Measurements from ENCODE around the gene BRI3.

The BRI3 gene

GRCh38 chr7:98287486-98287959 is 6.0 kb downstream of the BRI3 start:
- ATAC-seq = no peak

- no peak for ATAC-seq
Observed at GRCh38 chr7:98288064-98288823, 6.8 kb downstream of the BRI3 start.

DNA sequence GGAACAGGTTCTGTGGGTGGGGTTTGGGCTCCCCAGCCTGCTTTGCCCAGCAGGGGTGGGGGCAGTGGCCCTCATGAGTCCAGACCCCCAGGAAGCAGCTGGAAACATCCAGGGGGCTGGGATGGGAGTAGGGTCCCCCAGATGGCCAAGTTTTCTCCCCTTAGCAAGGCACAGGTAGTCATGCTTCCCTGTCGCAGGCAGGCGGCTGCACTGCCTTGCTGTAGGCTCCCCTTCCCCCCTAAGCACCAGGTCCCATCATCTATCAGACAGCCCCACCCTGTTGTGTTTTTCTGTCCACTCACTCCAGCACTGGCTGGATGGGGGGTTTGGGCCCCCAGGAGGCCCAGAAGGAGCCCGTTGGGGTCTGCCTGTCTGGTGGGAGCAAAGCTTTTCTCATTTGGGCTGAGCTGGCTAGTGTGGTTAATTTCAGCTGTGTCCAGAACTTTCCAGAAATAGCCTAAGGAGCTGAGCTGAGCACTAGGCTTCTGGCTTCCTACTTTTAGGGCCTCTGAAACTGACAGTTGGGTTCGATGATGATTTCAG is 7.9 kb downstream of the BRI3 start:
- no peak for ATAC-seq

DNA sequence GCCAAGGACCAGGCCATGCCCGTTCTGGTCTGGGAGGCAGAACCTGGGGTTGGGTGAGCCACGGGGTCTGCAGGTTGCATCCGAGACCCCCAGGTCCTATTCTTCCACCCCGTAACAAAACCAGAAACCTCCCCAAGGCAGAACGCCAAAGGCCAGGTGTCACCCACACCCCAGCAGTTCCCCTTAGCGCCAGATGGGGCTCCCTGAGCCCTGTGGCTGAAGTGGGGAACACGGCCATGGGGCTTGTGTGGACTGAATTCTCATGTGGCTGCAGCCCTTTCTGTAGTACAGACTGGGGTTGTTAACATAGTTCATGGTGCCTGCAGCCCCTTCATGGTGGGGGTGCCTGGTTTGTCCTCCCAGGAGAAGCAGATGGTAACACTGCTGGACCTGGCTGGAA is 10.2 kb downstream of the BRI3 start:
- no peak for ATAC-seq

DNA sequence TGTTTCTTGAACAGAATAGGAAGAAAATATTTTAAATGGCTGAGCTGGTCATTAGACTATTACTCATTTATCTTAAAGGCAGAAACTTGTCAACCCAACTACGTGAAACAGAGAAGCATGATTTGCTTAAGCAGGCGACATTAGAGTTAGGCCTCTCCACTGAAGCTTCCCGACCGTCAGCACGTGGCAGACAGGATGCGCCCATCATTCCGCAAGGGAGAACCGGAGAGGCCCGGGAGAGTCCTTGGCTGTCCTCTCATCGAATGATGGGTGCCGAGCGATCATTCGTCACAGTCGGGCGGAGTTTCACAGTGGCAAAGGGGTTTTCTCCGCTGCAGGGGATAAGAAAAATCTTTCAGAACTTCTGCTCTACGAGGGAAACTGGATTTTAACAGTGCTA is 11.8 kb downstream of the BRI3 start:
- ATAC-seq = no peak

- no peak for ATAC-seq
Observed at GRCh38 chr7:98293746-98294145, 12.3 kb downstream of the BRI3 start.

- ATAC-seq = no peak
Observed at GRCh38 chr7:98294326-98294725, 12.8 kb downstream of the BRI3 start.

DNA sequence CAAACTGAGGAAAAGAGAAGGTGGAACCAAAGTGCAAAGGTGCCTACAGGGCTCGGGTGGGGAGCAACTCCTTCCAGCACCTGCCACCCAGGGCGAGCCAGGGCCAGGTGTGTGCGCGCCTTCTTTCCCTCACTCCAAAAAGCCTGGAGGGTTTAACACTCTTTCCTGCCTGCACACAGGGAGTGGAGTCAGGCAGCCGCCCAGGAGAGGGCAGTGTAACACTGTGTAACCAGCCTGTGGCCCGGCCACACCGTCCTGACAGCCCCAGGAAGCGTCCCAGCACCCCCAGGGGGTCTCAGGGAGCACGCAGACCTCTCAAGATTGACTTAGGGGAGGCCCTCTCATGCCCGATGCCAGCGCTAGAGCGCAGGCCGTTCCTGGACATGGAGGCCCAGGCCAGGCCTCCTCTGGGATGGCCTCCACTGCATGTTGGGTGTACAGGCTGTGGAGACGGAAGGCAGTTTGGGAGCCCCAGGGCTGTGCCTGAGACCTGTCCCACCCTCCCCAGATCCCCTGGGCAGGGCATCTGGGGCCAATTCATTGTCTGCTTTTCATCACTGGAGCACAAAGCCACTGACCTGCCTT is 13.4 kb downstream of the BRI3 start:
- ATAC-seq = peak; percentile 44 to 56

DNA sequence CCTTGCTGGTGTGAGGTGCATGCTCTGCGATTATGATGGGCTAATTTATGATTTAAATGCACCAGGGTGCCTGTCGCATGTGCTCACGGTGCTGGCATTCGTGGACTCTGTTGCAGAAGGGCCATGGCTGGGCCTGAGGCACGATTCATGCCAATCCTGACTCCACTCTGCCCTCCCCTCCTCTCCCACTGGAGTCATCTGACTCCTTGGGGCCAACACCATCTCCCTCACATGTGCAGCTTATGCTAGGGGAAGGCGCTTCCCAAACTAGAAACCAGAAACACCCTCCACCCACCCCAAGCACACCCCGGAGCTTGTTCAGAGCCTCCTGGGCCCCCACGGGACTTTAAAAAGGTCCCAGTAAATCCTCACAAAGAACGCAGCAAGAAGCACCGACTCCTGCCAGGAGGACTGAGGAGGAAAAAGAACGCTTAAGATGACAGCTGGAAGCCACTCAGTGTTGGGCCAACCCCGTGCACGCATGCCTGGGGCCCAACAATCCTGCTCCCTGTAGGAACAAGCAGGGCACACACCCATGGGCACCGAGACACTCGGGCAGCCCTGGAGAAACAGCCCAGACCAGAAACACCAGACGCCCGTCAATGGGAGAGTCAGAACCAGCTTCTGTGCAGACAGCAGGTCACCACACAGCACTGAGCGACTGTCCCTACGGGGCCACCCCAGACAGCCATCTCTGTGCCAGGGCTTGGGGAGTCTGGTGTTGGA is 14.1 kb downstream of the BRI3 start:
- no peak for ATAC-seq

DNA sequence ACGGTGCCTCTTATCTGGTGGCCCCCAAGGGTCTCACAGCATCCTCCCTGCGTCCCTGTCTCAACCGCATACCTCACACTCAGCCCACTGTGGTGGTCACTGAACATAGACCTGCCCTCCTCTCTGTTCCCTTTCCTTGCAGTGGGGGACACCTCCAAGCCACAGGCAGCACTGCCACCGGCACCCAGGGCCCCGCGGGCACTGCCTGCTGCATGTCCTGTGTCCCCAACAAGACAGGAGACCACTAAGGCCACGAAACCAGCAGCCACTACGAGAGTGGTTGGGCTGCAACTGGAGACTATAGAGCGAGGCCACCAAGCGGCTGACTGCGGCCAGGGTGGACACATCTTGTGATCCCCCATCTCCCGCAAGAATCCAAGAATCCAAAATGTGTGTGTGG is 15.3 kb downstream of the BRI3 start:
- no peak for ATAC-seq

- ATAC-seq = no peak
Observed at GRCh38 chr7:98297626-98298286, 16.3 kb downstream of the BRI3 start.

DNA sequence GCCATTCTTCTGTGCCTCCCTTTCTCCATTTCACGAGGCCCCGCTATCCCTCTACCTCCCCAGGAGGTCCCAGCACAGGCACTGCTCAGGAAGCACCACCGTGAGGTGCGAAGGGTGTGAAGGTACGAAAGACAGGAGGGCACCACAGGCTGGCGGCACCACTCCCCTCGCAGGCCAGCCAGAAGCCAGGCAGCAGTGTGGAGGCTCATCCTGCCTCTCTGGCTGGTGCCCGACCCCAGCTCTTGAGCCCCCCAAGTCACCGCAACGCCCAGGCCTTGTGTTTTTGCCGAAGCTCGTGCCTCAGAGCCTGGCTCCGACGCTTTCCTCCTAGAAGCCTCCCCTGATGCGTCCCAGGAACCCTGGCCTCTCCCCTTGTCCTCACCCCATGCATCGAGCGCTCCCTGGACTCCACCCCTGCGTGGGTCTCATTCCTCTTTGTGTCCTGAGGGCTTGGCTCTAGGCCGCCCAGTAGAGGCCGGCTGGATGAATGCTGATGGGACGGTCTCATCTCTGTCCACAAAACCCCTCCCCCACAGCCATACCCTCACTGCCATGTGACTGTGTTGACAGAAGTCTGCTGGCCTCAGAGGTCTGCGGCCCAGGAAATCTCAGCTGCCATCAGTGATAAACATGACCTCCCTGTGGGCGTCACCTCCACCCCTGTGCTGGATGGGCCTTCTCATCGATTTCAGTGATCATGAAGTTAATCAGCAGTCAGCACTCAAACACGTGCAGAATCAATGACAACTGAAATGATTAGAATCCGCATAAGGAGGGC is 19.3 kb downstream of the BRI3 start:
- ATAC-seq = no peak

- ATAC-seq = no peak
Observed at GRCh38 chr7:98301693-98302470, 20.4 kb downstream of the BRI3 start.

DNA sequence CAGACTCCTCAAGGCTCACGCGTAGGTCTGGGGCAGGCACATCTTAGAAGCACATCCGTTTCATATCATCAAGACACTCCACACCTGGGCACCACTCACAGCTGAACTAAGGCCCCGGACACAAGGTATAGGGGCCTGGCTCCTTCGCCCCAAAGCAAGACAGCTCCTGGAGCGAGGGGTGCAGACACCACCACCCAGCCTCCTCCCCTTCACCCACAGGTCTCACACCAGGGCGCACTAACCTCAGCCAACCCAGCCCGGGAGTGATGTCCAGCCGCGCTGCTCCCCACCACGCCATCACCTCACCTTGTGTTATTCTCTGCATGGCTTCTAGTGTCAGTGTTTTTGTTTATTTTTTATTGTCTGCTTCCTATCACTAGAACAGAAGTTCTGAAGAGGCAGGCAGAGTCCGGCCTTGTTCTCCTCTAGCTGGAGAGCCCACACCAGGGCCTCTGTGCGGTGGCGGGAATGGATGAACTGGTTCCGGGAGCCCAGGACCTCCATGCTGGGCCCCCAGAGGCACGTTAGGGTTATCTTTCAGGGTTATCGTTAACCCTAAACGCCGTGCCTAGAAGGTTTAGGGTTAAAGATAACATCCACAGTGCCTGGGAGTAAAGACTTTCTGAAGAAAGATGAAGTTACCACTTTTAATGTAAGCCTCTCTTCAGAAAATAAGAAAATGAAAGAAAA is 21.8 kb downstream of the BRI3 start:
- no peak for ATAC-seq

GRCh38 chr7:98303906-98304305 is 22.4 kb downstream of the BRI3 start:
- ATAC-seq = no peak

GRCh38 chr7:98305951-98306535 is 24.6 kb downstream of the BRI3 start:
- no peak for ATAC-seq

DNA sequence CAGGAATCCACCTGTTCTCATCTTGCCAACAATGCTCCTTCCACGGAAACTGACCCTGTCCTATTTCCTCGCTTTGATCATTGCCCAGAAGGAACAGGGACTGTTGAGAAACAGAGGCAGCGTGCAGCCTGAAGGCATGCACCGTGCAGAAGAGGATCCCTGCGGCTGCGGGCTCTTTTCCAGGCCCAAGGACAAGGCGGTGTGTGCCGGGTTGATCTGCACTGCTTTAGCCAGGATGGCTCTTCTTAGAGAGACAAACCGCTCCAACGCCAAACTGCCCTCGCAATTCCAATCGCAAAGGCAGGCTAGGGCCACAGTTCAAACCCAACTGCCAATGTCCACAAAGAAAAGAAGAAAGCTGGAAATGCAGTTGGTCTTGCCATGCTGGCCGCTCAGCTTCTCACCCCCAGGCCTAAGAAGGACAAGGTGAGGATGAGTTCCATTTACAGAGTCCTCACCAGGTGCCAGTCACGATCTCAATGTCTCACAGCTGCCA is 26.5 kb downstream of the BRI3 start:
- ATAC-seq = no peak

DNA sequence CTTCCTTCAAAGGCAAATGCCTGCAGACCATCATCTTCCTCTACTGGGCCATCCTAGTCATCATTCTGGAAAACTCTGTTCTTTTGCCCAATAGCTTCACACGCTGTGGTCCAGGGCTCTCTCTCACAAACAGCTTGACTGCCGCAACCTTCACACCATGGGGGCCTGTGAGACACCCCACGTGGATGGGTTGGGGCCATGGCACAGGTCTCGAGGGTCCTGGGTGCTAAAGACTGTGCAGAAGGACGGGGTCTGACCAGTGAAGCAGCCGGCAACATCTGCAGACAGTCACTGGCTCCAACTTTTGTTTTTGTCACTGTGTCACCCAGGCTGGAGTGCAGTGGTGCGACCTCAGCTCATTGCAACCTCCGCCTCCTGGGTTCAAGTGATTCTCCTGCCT is 28.1 kb downstream of the BRI3 start:
- ATAC-seq = no peak

DNA sequence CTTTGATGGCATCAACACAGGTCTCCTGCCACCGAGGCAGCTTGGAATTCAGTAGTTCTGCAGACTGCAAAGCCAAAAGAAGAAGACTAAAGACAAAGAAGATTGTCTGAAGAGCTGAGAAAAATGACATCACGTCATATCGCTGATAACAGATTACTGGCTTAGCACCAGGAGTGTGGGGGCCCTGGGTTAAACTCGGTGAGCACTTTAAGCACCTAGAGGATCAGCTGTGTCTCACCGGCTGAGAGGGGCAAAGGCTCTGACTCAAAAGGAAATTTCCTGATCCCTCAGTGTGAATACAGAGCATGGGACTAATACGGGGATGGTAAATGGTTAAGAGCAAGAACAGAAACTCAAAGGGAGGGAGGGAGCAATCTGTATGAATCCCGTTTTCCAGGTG is 30.7 kb downstream of the BRI3 start:
- no peak for ATAC-seq

- ATAC-seq = no peak
Observed at GRCh38 chr7:98314469-98314868, 33.0 kb downstream of the BRI3 start.
